Activated CD8-positive, alpha-beta T cell treated with anti-CD3 and anti-CD28 coated beads, Interleukin-2, amount 10 ng/mL, durations not matched to agents 7 days and 5 days (primary cell): ENCODE data around the gene ZNF615. TPM values are rescaled to one million over a fixed set of nuclear protein-coding genes. Genes with fewer than 3 reads are reported as not detected.
"Not testable (repeated sequence)": the region's sequence is repeated elsewhere in the genome, so short reads cannot be mapped to it uniquely, and the experiment has no call there.

Source experiments
- ATAC-seq: fragments of 150-1000 bp; cut with Tn5 transposase; one replicate; pipeline ENCODE4 v1.10.0; 2021; ENCODE audit warnings: moderate library complexity
- CTCF ChIA-PET: fragments of 350-600 bp; sonication (Branson Sonifier 250); formaldehyde crosslinking; loops from one replicate; lab custom pipeline; 2021; ENCODE audit warnings: antibody characterized with exemption; lab: Charles Lee
- POLR2A ChIA-PET: fragments of 350-600 bp; sonication (Branson Sonifier 250); formaldehyde crosslinking; loops from one replicate; lab custom pipeline; 2021; ENCODE audit warnings: antibody characterized with exemption; lab: Charles Lee
- DNase-seq: peaks from one replicate; pipeline ENCODE4 v3.0.0-alpha.2; 2020
- H3K27ac Mint-ChIP-seq: one replicate; pipeline ENCODE4 v1.8.0; 2021; ENCODE audit warnings: mild to moderate bottlenecking, mixed read lengths
- H3K27me3 Mint-ChIP-seq: one replicate; pipeline ENCODE4 v1.8.0; 2021; ENCODE audit warnings: low read depth, mixed read lengths
- H3K36me3 Mint-ChIP-seq: one replicate; pipeline ENCODE4 v1.8.0; 2021; ENCODE audit warnings: low read depth, mixed read lengths
- H3K4me1 Mint-ChIP-seq: one replicate; pipeline ENCODE4 v1.8.0; 2021; ENCODE audit warnings: low read depth, mixed read lengths
- H3K4me3 Mint-ChIP-seq: one replicate; pipeline ENCODE4 v1.8.0; 2021; ENCODE audit warnings: mild to moderate bottlenecking, mixed read lengths
- H3K9me3 Mint-ChIP-seq: one replicate; pipeline ENCODE4 v1.8.0; 2022; ENCODE audit warnings: mixed read lengths; ENCODE audit not compliant: insufficient read depth
- total RNA-seq, 2 experiments: library from RNA; stranded (reverse); gene quantifications; one replicate each; pipeline ENCODE4 v1.2.3, GENCODE V29; 2021

ZNF615 gene
- total RNA-seq, 2 experiments from 2014 or later, result 7.8 to 8.6 TPM

- Mint-ChIP-seq H3K4me1 (peaks cover 8% of the 10 kb centered on the region), H3K4me3 (no peak overlapping the region), H3K27me3 (no peaks in the 10 kb centered on the region), H3K27ac (no peak overlapping the region), H3K36me3 (peaks cover 82% of the 10 kb centered on the region), H3K9me3 (peaks cover 68% of the 10 kb centered on the region)
- ChIA-PET CTCF (no interaction called here), POLR2A (interaction anchor here (0.6 kb wide), 1 partner anchor 129 kb away, joined by 5 read pairs; no protein-coding TSS in a partner anchor)
- no peak for DNase-seq
- ATAC-seq, result no peak
Observed at GRCh38 chr19:51977346-51977745, 30.7 kb downstream of the ZNF615 start.

GRCh38 chr19:51976852-51977251 lies 31.2 kb downstream of the ZNF615 start:
- peaks cover 86% of the 10 kb centered on the region for H3K36me3 Mint-ChIP-seq
- H3K4me3 Mint-ChIP-seq, result no peak overlapping the region
- ChIA-PET POLR2A (interaction anchor here (0.6 kb wide), 1 partner anchor 130 kb away, joined by 5 read pairs; no protein-coding TSS in a partner anchor), CTCF (no interaction called here)
- peaks cover 8% of the 10 kb centered on the region for H3K4me1 Mint-ChIP-seq
- H3K27me3 Mint-ChIP-seq, result no peaks in the 10 kb centered on the region
- no peak overlapping the region for H3K27ac Mint-ChIP-seq
- ATAC-seq, result no peak
- DNase-seq, result no peak
- peaks cover 70% of the 10 kb centered on the region for H3K9me3 Mint-ChIP-seq

- CTCF ChIA-PET, H3K27ac Mint-ChIP-seq, POLR2A ChIA-PET, H3K4me1 Mint-ChIP-seq, ATAC-seq, H3K4me3 Mint-ChIP-seq, H3K27me3 Mint-ChIP-seq, DNase-seq: not testable (repeated sequence)
- Mint-ChIP-seq H3K36me3 (peaks cover 87% of the 10 kb centered on the region), H3K9me3 (peaks cover 72% of the 10 kb centered on the region)
Observed at GRCh38 chr19:51975787-51976186, 32.2 kb downstream of the ZNF615 start.

GRCh38 chr19:51971624-51972023 lies 36.4 kb downstream of the ZNF615 start:
- peaks cover 80% of the 10 kb centered on the region for H3K36me3 Mint-ChIP-seq
- CTCF ChIA-PET, result no interaction called here
- H3K4me3 Mint-ChIP-seq, result no peak overlapping the region
- POLR2A ChIA-PET, result no interaction called here
- H3K9me3 Mint-ChIP-seq, result peaks cover 60% of the 10 kb centered on the region
- ATAC-seq (no peak), DNase-seq (no peak)
- no peak overlapping the region for H3K27ac Mint-ChIP-seq
- no peaks in the 10 kb centered on the region for H3K4me1 Mint-ChIP-seq
- H3K27me3 Mint-ChIP-seq, result no peaks in the 10 kb centered on the region

- H3K27me3 Mint-ChIP-seq, result no peaks in the 10 kb centered on the region
Observed at GRCh38 chr19:51970718-51971117, 37.3 kb downstream of the ZNF615 start.

GRCh38 chr19:51965583-51965982 lies 42.4 kb downstream of the ZNF615 start:
- peaks cover 59% of the 10 kb centered on the region for H3K9me3 Mint-ChIP-seq
- no peak overlapping the region for H3K4me3 Mint-ChIP-seq
- DNase-seq (no peak), ATAC-seq (no peak)
- ChIA-PET POLR2A (no interaction called here), CTCF (no interaction called here)
- H3K4me1 Mint-ChIP-seq, result no peaks in the 10 kb centered on the region
- peaks cover 70% of the 10 kb centered on the region for H3K36me3 Mint-ChIP-seq
- H3K27me3 Mint-ChIP-seq, result no peaks in the 10 kb centered on the region
- no peak overlapping the region for H3K27ac Mint-ChIP-seq

More at GRCh38 chr19:51970718-51971117, 37.3 kb downstream of the ZNF615 start:
- no peak overlapping the region for H3K4me3 Mint-ChIP-seq
- no peak overlapping the region for H3K27ac Mint-ChIP-seq
- ChIA-PET CTCF (no interaction called here), POLR2A (no interaction called here)
- no peaks in the 10 kb centered on the region for H3K4me1 Mint-ChIP-seq
- DNase-seq (no peak), ATAC-seq (no peak)
- peaks cover 83% of the 10 kb centered on the region for H3K36me3 Mint-ChIP-seq
- peaks cover 63% of the 10 kb centered on the region for H3K9me3 Mint-ChIP-seq

GRCh38 chr19:51960621-51961233 lies 47.3 kb downstream of the ZNF615 start:
- Mint-ChIP-seq H3K36me3 (peaks cover 41% of the 10 kb centered on the region), H3K9me3 (peaks cover 59% of the 10 kb centered on the region)
- ATAC-seq, H3K4me1 Mint-ChIP-seq, H3K27ac Mint-ChIP-seq, H3K4me3 Mint-ChIP-seq, CTCF ChIA-PET, H3K27me3 Mint-ChIP-seq, DNase-seq, POLR2A ChIA-PET: not testable (repeated sequence)

- POLR2A ChIA-PET, result no interaction called here
- Mint-ChIP-seq H3K36me3 (peaks cover 32% of the 10 kb centered on the region), H3K27ac (no peak overlapping the region), H3K9me3 (peaks cover 61% of the 10 kb centered on the region), H3K4me3 (no peak overlapping the region), H3K4me1 (no peaks in the 10 kb centered on the region), H3K27me3 (no peaks in the 10 kb centered on the region)
- DNase-seq (no peak), ATAC-seq (no peak)
- CTCF ChIA-PET, result no interaction called here
Observed at GRCh38 chr19:51959791-51960190, 48.2 kb downstream of the ZNF615 start.

- H3K36me3 Mint-ChIP-seq, result peaks cover 17% of the 10 kb centered on the region
- not testable (repeated sequence) for H3K4me3 Mint-ChIP-seq
Observed at GRCh38 chr19:51957846-51958245, 50.2 kb downstream of the ZNF615 start.

GRCh38 chr19:51948975-51949374 lies 59.0 kb downstream of the ZNF615 start:
- DNase-seq (no peak), ATAC-seq (no peak)
- POLR2A ChIA-PET, result no interaction called here
- Mint-ChIP-seq H3K27me3 (no peaks in the 10 kb centered on the region), H3K4me3 (no peak overlapping the region), H3K27ac (no peak overlapping the region), H3K36me3 (peaks cover 41% of the 10 kb centered on the region), H3K9me3 (peaks cover 66% of the 10 kb centered on the region), H3K4me1 (peaks cover 3% of the 10 kb centered on the region)
- CTCF ChIA-PET, result no interaction called here

More at GRCh38 chr19:51957846-51958245, 50.2 kb downstream of the ZNF615 start:
- POLR2A ChIA-PET, CTCF ChIA-PET, H3K27me3 Mint-ChIP-seq, H3K27ac Mint-ChIP-seq, H3K4me1 Mint-ChIP-seq, DNase-seq, ATAC-seq: not testable (repeated sequence)
- H3K9me3 Mint-ChIP-seq, result peaks cover 48% of the 10 kb centered on the region

- H3K27ac Mint-ChIP-seq, result no peak overlapping the region
- POLR2A ChIA-PET, result no interaction called here
- H3K4me1 Mint-ChIP-seq, result peaks cover 3% of the 10 kb centered on the region
- H3K27me3 Mint-ChIP-seq, result no peaks in the 10 kb centered on the region
- peaks cover 64% of the 10 kb centered on the region for H3K36me3 Mint-ChIP-seq
- DNase-seq (no peak), ATAC-seq (no peak)
- CTCF ChIA-PET, result no interaction called here
- peaks cover 81% of the 10 kb centered on the region for H3K9me3 Mint-ChIP-seq
- no peak overlapping the region for H3K4me3 Mint-ChIP-seq
Observed at GRCh38 chr19:51946602-51947001, 61.4 kb downstream of the ZNF615 start.

GRCh38 chr19:51944798-51945552 lies 63.0 kb downstream of the ZNF615 start:
- ATAC-seq (no peak), DNase-seq (no peak)
- Mint-ChIP-seq H3K36me3 (peaks cover 79% of the 10 kb centered on the region), H3K4me3 (no peak overlapping the region), H3K9me3 (peaks cover 79% of the 10 kb centered on the region), H3K27me3 (no peaks in the 10 kb centered on the region), H3K4me1 (peaks cover 3% of the 10 kb centered on the region), H3K27ac (no peak overlapping the region)
- CTCF ChIA-PET, result no interaction called here
- POLR2A ChIA-PET, result no interaction called here
